ENCODE data around the gene PFKFB3. TPM values are rescaled to one million over a fixed set of nuclear protein-coding genes. Genes with fewer than 3 reads are reported as not detected.
"Not testable (repeated sequence)": the region's sequence is repeated elsewhere in the genome, so short reads cannot be mapped to it uniquely, and the experiment has no call there.

The PFKFB3 gene
- total RNA-seq, 1 donor from 2014 or later: 28.1 TPM

DNA sequence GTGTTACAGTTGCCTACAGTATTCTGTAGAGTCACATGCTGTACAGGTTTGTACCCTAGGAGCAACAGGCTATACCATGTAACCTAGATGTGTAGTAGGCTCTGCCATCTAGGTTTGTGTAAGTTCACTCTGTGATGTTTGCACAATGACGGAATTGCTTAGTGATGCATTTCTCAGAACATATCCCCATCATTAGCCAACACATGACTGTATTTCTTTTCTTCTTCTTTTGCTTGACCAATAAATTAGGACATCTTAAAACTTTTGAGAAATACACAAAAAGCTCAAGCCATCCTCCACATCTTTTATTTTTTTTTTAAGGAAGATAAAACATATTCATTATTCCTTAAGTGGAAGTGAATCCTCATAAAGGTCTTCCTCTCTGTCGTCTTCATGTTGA is 5.4 kb upstream of the PFKFB3 start:
- no peak for DNase-seq (ENCODE audit: missing footprints)
- no peak for ATAC-seq
- intact Hi-C loops (cut with DNase I): no loop called here

DNA sequence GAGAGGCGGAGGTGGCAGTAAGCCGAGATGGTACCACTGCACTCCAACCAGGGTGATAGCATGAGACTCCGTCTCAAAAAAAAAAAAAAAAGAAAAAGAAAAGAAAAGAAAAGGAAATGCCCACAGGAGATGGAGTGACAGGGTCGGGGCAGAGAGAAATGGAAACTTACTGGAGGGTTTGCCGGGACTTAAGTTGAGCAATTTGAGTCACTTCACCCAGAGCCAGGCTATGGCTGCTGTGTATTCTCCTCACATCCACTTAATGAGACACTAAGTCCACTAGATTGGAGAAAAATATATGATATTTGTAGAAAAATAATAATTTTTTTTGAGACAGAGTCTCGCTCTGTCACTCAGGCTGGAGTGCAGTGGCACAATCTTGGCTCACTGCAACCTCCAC is 4.6 kb upstream of the PFKFB3 start:
- ATAC-seq (no peak), DNase-seq (ENCODE audit: missing footprints) (no peak)
- intact Hi-C loops (cut with DNase I): no loop called here

DNA sequence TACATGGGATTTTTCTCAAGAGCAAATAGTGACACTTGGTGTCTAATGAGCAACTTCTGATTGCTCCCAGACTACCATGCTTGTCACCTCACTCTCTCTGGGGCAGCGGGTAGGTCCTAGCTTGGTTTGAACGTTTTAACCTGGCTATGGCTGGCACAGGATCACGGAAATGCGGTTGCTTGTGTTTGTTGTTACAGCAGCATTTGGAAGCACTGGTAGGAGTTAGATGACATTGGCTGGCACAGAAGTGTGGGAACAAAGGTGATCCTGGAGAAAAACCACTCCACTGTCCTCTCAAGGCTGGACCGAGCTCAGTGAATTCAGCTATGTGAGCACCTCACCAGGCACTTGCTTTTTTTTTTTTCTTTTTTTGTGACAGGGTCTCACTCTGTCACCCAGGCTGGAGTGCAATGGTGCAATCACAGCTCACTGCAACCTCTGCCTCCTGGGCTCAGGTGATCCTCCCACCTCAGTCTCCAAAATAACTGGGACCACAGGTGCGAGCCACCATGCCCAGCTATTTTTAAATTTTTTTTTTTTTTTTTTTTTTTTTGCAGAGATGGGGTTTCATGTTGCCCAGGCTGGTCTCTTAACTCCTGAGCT is 3.5 kb upstream of the PFKFB3 start:
- no peak for DNase-seq (ENCODE audit: missing footprints)
- intact Hi-C loops (cut with DNase I): no loop called here
- ATAC-seq: no peak

DNA sequence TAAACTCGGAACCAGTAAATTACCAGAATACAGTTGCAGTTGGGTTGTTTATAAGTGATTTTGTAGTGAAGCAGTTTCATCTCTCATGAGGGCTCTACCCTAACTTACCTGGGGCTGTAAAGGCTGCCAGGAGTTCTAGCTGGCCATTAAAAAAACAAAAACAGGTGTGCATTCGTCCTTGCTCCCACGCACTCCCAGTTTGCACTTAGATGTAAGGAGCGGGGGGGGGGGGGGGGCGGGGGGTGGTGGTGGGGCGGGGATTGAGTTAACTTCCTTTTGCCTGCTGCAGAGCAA is 2.3 kb upstream of the PFKFB3 start:
- intact Hi-C loops (cut with DNase I): no loop called here
- ATAC-seq (no peak), DNase-seq (ENCODE audit: missing footprints) (no peak)

DNA sequence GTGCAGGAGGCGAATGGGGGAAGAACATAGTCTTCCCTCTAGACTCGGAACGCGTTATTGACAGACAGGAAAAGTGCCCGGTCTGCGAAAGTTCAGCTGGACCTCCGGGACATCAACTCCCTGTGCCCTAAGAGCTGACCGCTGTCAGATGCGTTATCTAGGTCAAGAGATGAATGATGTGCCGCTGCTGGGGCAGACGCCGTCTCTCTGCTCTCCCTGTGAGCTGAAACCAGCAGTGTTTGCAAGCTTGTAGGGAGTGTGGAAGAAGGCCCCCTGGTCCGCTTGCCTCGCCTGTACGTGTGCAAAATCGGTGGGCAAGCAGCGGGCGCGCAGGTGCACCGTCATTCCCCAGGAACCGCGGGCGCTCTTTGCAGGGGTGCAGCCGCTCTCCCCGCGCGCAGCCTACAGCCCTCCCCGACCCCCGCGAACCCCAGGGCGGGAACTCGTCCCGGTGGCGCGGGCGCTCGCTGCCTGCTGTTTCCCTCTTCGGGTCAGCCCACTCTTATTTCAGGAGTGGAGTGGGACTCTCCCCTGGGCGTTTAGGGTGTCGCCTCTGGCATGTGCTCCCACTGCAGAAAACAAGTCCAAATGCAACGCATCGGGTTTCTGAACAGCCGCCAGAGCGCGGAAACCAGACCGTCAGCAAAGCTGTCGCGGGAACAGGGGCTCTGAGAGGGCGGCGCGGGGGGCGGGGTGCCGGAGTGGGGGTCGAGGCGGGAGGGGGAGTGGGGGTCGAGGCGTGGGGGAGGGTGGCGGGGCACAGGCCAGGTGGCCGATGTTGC is 1.8 kb upstream of the PFKFB3 start:
- intact Hi-C loops (cut with DNase I): no loop called here
- DNase-seq (ENCODE audit: missing footprints): peak; percentile 70
- ATAC-seq: no peak

- peak; percentile 91 for DNase-seq (ENCODE audit: missing footprints)
- peak; percentile 69 for ATAC-seq
- intact Hi-C loops (cut with DNase I): no loop called here
Measured at GRCh38 chr10:6201516-6201975, 1.2 kb upstream of the PFKFB3 start.

DNA sequence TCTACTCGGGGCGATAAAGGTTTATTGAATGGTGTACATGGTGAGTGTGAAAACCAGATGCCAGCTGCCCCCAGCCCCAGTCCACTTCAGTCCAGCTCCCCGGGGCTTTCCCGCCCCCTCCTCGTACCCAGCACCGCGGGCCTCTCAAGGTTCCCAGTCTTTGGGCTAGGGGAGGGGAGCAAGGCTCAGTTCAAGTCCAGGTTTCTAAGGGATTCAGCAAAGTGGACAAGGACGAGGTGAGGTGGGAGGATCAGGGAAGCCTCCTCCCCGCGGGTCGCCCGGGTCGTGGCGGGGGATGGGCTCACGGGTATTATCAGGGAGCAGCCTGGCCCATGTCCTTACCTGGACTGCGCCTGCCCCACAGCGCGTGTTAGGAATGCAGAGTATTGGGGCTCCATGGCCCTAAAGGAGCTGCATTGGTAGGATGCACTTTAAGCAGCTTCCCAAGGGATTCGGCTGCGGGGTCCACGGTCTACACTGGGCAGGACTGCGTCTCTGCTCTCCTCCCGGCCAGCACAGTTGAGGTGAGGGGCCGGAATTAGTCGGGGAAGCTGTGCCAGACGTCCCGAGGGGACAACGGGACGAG is 541 bp upstream of the PFKFB3 start:
- no peak for DNase-seq (ENCODE audit: missing footprints)
- intact Hi-C loops (cut with DNase I): loop anchor here (1.0 to 2.0 kb wide), 4 partner anchors 23 to 199 kb away; no protein-coding TSS in a partner anchor
- peak; percentile 29 for ATAC-seq

DNA sequence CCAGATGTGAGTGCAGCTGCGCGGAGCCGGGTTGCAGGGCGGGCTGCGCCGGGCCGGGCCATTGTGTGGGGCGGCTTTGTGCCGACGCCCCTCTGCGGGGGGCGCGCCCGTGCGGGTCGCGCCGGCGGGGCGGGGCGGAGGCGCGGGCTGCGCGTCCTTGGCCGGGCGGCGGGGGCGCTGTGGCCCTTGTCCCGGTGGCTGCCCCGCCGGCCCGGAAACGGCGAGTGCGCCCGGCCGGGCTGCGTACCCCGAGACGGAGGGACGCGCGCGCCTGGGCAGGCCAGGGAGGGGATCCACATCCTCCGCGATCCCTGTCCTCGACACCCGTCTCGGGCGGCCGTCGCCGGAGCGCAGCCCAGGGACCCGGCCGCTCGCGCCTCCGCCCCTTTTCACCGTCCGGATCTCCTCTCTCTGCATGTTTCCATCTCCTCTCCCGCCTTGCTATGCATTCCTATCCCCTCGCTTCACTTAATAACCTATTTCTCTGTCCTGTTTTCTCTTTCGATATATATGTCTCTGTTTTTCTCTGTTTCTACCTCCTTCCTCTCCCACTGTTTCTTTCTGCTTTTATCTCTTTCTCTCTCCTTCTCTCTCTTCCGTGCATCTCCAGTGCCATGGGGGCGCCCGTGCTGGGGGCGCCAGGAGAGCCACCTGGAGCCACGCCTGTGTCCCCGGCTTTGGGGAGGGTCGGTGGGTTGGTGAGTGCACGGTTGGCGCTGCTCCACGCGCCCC is 765 bp downstream of the PFKFB3 start:
- ATAC-seq (peak; percentile 46), DNase-seq (ENCODE audit: missing footprints) (peak; percentile 87)
- intact Hi-C loops (cut with DNase I): loop anchor here (2.0 kb wide), 3 partner anchors 25 to 197 kb away; no protein-coding TSS in a partner anchor

DNA sequence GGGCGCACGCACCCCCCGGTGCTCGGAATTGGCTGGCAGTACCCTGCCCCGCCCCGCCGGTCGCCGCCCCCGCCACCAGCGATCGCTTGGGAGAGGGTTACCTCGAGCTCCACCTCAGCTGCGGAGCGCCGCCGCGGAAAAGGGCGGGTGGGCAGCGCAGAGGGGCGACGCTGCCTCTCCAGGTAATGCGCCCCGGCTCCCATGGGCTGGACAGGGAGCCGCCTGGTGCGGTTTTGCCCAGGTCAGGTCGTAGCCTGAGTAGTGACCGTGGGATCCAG is 1.3 kb downstream of the PFKFB3 start:
- intact Hi-C loops (cut with DNase I): no loop called here
- ATAC-seq (no peak), DNase-seq (ENCODE audit: missing footprints) (peak; percentile 83)

DNA sequence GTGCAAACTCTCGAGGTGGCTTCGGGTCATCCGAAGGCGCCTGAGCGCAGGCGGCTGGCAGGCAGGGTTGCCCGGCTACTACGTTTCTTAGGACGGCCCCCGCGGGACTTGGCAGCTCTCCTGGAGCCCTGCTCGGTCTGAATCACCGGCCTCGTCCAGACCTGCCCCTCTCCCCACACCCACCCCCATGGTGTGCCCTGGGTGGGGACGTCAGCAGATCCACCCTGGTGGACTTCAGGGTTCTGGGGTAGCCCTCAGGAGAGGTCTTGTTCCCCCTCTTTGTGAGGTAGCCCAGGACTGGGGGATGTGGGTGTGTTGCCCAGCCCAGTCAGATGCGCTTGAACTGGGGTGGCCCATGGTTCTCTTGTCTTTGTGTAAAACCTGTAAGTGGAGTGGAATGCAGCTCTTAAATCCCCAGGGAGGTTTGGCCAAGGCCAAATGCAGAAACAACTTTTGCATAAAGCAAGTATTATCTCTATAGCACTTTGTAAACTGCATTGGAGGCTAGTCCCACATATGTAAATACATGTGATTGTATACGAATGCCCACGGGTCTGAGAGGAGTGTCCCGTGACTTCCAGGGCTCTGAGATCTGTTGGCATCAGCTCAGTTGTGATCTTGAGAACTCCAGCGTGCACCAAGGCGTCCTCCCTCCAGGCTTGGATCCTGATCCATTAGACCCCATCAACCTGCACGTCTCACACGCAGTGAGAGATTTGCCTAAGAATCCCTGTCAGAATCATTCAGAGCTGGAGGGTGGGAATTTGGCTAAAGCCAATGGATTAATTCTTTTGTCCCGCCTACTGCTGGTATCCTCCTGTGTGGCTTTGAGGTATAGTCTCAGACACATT is 1.8 kb downstream of the PFKFB3 start:
- DNase-seq (ENCODE audit: missing footprints) (peak; percentile 76), ATAC-seq (no peak)
- intact Hi-C loops (cut with DNase I): no loop called here

DNA sequence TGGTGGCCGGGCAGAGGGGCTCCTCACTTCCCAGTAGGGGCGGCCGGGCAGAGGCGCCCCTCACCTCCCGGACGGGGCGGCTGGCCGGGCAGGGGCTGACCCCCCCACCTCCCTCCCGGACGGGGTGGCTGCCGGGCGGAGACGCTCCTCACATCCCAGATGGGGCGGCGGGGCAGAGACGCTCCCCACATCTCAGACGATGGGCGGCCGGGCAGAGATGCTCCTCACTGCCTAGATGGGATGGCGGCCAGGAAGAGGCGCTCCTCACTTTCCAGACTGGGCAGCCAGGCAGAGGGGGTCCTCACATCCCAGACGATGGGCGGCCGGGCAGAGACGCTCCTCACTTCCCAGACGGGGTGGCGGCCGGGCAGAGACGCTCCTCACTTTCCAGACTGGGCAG is 3.8 kb downstream of the PFKFB3 start:
- ATAC-seq; DNase-seq (ENCODE audit: missing footprints); intact Hi-C loops (cut with DNase I): not testable (repeated sequence)

- DNase-seq (ENCODE audit: missing footprints) (no peak), ATAC-seq (no peak)
- intact Hi-C loops (cut with DNase I): no loop called here
Measured at GRCh38 chr10:6207658-6208057, 4.9 kb downstream of the PFKFB3 start.

- intact Hi-C loops (cut with DNase I): no loop called here
- ATAC-seq (no peak), DNase-seq (ENCODE audit: missing footprints) (no peak)
Measured at GRCh38 chr10:6208799-6209235, 6.1 kb downstream of the PFKFB3 start.

DNA sequence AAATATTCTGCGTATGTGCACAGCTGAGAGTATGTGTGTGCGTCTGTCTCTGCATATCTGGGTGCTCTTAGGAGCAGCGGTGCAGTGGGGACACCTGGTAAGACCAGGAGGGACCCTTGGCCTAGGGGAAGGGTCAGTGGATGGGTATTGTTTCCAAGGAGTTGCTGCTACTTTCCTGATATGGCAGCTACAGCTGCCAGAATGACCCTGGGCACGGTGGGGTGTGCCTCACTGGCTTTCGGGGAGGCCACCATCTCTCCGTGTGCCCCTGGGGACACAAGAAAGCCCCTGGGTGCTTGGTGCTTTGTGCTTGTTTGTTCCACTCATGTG is 8.6 kb downstream of the PFKFB3 start:
- ATAC-seq: no peak
- intact Hi-C loops (cut with DNase I): no loop called here
- DNase-seq (ENCODE audit: missing footprints): no peak

GRCh38 chr10:6211671-6212635 is 9.2 kb downstream of the PFKFB3 start:
- peak; percentile 87 for ATAC-seq
- DNase-seq (ENCODE audit: missing footprints): no peak
- intact Hi-C loops (cut with DNase I): no loop called here

- intact Hi-C loops (cut with DNase I): no loop called here
- DNase-seq (ENCODE audit: missing footprints) (no peak), ATAC-seq (no peak)
Measured at GRCh38 chr10:6212806-6213205, 10.1 kb downstream of the PFKFB3 start.

DNA sequence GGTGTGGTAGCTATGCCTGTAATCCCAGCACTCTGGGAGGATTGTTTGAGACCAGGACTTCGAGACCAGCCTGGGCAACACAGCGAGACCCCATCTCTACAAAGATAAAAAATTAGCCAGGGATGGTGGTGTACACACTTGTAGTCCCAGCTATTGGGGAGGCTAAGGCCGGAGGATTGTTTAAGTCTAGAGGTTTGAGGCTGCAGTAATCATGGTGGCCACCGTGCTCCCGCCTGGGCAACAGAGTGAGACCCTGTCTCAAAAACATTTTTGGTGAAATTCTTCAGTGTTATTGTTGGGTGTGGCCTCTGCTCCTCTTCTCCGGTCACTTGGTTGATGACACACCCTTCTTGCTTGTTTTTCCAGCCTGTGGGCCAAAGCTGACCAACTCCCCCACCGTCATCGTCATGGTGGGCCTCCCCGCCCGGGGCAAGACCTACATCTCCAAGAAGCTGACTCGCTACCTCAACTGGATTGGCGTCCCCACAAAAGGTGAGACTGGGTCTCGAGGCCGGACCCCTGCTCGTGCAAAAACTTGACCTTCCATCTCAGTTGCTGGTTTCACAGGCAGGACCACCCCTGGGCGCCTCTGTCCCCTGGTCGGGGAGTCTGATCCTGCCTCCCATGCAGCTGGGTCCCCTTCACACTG is 10.6 kb downstream of the PFKFB3 start:
- intact Hi-C loops (cut with DNase I): no loop called here
- DNase-seq (ENCODE audit: missing footprints) (no peak), ATAC-seq (no peak)

All from Right ventricle myocardium inferior (tissue), 1 donor.